NCI-H146 (cell line): ENCODE results near the gene LILRA1.
"Not testable (repeated sequence)": the region's sequence is repeated elsewhere in the genome, so short reads cannot be mapped to it uniquely, and the experiment has no call there.

Experiments
- DNase-seq: peaks from one replicate; lab custom pipeline; 2025; lab: John Stamatoyannopoulos, UW

Gene LILRA1

DNA sequence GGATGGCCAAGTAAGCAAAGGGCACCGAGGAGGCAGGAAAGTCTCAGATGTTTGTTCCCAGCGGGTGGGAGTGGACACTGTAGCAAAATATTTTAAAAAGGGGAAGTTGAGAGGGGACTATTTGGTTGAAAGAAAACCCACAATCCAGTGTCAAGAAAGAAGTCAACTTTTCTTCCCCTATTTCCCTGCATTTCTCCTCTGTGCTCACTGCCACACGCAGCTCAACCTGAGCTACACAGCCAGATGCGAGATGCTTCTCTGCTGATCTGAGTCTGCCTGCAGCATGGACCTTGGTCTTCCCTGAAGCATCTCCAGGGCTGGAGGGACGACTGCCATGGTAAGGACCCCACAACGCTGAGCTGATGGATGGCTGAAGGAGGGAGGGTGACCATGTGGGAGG, at the start of gene LILRA1:
LILRA1 (plus strand) TSS at position 188 of the 400 bp plus-strand sequence. CDS start 613 bp downstream, outside the sequence.
- DNase-seq, result not testable (repeated sequence)

DNA sequence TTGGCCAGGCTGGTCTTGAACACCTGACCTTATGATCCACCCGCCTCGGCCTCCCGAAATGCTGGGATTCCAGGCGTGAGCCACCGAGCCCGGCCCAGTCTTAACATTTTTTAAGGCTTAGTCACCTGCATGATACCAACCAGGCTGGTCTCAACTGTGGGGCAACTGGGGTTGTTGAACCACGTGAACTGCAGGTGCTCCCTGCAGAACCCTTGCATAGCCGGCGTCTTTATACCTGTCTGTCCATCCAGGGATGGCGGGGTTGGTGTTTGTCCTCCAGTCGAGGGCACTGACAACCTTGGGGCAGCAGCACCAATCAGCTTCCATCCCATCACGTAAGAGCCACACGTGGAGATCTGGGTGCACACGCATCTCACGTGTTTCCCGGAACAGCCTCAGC, 44.6 kb upstream of the LILRA1 start:
- DNase-seq, result no peak

DNA sequence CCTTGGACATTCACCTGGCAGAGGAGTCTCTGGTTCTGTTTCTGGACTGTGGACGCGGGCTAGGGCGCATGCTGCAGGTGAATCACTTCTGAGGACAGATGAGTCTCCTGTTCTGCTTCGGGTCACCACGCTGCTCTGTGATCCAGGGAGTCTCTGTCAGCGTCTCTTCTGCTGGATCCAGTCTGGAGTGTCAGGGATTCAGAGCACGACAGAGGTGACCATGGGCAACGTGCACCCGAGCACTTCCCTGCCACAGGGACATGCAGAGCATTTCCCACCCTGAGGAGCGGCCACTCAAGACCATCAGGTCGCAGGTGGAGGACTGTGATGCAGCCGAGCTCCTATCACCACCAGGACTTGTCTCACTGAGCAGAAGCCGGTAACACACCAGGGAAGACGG, 44.2 kb upstream of the LILRA1 start:
- no peak for DNase-seq

DNA sequence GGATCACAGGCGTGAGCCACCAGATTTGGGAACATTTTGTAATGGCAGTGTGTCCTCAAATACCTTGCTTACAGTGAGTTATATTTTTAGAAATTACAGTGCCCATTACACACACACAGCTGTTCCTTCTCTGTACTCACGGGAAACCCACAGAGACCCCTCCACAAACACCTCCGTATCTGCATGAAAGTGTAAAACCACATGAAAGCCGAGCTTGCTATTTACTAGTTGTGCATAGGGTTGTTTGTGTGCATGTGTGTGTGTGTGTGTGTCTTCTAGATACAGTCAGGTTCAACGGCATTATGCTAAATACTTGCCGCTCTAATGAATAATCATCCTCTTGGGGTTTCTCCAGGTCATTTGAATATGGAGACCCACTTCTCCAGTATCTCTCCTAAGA, 42.1 kb upstream of the LILRA1 start:
- DNase-seq, result no peak

DNA sequence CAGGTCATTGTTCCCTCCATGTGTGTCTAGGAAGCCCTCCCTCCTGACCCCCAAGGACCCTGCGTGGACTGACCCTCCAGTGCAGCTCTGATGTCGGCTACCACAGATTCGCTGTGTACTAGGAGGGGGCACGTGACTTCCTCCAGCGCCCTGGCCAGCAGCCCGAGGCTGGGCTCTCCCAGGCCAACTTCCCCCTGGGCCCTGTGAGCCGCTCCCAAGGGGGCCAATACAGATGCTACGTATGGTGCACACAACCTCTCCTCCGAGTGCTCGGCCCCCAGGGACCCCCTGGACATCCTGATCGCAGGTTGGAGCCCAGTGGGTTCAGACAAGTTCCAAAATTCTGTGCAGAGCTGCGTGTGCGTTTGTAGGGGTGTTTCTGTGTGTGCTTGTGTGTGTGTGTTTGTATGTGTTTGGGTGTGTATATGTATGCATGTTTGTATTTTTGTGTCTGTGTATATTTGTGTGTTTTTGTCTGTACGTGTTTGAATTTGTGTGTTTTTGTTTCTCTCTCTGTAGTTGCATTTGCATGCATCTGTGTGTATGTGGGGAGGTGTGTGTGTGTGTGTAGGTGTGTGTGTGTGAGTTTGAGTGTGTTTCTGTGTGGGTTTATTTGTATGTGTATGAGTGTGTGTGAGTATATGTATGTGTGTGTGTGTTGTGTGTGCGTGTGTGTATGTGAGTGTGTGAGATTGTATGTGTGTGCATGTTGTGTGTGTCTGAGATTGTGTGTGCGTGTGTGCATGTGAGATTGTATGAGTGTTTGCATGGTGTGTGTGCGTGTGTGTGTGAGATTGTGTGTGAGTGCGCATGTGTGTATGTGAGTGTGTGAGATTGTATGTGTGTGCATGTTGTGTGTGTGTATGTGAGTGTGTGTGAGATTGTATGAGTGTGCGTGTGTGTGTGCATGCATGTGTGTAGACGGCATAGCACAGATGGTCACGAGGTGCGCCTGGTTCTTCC, 41.2 kb upstream of the LILRA1 start:
- no peak for DNase-seq

DNA sequence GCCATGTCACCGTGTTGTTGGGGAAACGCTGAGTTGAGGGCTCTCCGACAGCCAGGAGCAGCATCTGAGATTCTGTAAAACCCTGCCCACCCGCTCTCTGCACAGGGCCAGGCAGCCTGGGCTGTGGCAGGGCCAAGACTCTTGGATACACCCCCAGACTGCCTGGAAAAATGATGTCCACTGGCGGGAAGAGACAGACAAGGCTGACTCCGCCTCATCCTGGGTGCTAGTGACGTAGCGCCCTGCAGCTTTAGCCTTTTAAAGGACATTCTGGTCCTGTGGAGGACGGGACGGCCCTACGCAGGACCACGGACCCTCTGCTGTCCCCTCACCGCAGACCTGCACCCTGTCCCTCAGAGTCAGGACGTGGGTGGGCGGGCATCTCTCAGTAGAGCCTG, 40.5 kb upstream of the LILRA1 start:
- no peak for DNase-seq

DNA sequence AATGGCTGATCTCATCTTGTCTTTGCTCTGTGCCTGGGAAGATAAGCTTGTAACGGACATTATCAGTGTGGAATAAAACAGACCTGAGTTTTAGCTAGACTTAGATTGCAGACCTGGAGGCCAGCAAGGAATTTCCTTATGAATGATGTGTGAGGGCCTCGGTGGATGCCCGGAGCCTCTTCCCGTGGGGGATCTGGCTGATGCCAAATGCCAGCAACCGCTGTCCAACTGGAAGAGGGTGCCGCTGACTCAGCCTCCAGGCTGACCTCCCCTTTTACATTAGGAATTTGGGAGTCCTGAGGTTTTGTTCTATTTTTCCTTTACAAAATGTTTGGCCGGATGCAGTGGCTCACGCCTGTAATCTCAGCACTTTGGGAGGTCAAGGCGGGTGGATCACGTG, 39.4 kb upstream of the LILRA1 start:
- DNase-seq, result no peak

DNA sequence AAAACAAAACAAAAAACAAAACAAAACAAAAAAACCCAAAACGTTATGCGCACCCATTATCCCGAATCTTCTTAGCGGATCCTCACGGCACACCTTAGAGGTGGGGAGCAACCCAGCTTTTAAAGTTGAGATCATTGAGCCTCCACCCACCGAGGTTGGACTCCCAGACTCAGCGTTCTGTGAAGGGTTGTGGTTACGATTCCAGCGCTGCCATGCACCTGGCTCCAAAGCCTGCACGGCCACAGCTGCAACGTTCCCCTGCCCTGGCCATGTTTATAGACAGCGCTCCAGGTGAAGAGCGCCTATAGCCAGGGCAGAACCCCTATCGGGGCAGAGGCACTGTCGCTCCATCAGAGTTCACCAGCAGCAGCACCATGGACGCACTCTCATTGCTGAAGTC, 38.5 kb upstream of the LILRA1 start:
- DNase-seq, result no peak

DNA sequence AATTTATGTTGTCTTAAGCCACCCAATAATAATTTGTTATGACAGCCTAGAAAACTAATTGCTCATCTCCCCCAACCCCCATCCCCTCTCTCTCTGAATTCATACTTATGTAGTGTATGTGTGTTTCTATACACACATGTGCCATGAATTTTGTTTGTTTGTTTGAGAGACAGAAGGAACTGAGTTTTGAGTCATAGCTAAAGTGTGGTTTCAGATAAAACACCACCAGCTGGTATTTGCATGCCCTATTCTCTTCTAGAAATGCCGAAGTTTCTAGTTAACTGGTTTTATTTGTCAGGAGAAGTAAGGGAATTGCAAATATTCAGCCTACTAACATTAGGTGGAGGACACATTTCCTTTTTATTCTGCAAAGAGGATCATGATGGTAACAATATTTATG, 37.2 kb upstream of the LILRA1 start:
- DNase-seq, result no peak

DNA sequence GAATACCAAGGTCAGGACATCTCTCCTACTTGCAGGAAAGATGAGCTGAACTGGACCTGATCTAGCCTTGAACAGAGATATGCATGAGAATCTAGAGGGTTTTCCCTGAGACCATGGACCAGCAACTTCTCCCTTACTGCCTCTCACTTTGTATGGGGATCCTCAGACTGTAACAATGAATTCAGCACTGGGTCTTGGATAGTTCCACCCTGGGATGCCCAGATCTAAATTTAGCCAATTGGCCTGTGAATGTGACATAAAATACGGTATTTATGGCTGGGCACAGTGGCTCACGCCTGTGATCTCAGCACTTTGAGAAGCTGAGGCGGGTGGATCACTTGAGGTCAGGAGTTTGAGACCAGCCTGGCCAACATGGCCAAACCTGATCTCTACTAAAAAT, 35.1 kb upstream of the LILRA1 start:
- DNase-seq, result no peak

DNA sequence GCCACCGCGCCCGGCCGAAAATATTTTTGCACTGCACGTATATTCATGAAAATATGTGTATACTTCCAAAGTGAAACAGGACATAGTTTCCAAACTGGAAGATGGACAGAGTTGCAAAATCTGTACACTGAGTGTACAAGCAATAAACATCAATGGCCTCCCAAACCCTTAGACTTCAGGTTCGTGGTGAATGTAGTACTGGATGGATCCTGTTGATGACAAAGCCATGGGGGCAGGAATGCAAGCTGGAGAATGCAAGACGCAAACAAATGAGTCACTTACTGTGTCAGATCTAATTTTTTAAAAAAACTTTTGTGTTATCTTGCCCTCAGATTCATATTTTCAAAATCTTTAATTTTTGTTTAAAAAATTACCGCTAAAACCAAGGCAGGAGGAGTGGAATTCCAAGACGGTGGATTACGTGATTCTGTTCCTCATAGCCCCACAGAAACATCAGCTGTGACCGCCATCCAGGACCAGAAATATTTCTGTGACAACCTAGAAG, 32.5 kb upstream of the LILRA1 start:
- no peak for DNase-seq

DNA sequence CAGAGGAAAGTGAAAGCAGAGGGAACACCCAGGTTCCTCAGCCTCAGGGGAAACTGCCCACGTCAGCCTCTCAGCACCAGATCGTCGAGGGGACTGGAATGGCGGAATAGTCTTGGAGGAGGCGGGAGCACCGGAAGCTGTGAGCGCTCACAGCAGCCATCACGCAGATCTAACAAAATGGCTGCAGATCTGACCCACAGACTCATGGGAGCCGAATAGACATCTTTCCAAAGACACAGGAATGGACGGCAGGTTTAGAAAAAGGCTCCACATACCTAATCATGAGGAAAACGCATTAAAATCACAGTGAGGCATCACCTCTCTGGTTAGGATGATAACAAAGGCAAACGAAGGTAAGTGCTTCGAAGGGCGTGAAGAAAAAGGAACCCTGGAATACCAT, 31.6 kb upstream of the LILRA1 start:
- DNase-seq, result peak; percentile 13

DNA sequence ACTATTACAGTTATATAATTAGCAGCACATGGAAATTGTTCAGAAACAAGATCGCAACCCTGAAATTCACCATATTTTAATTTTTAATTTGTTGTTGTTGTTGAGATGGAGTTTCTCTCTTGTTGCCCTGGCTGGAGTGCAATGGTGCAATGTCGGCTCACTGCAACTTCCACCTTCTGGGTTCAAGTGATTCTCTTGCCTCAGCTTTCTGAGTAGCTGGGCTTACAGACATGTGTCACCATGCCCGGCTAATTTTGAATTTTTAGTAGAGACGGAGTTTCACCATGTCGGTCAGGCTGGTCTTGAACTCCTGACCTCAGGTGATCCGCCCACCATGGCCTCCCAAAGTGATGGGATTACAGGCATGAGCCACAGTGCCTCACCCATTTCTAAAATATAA, 30.2 kb upstream of the LILRA1 start:
- DNase-seq, result not testable (repeated sequence)

DNA sequence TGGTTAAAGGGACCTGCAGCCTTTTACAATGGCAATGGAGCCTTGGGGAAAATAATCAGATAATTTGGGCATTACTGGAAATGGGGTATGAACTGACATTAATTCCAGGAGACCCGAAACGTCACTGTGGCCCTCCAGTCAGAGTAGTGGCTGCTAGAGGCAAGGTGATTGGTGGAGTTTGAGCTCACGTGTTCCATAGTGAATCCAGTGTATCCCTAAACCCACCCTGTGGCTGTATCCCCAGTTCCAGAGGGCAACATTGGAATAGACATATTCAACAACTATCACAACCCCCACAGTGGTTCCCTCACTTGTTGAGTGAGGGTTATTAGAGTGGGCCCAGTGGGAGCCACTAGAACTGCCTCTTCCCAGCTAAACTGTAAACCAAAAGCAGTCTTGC, 23.1 kb upstream of the LILRA1 start:
- DNase-seq, result no peak

DNA sequence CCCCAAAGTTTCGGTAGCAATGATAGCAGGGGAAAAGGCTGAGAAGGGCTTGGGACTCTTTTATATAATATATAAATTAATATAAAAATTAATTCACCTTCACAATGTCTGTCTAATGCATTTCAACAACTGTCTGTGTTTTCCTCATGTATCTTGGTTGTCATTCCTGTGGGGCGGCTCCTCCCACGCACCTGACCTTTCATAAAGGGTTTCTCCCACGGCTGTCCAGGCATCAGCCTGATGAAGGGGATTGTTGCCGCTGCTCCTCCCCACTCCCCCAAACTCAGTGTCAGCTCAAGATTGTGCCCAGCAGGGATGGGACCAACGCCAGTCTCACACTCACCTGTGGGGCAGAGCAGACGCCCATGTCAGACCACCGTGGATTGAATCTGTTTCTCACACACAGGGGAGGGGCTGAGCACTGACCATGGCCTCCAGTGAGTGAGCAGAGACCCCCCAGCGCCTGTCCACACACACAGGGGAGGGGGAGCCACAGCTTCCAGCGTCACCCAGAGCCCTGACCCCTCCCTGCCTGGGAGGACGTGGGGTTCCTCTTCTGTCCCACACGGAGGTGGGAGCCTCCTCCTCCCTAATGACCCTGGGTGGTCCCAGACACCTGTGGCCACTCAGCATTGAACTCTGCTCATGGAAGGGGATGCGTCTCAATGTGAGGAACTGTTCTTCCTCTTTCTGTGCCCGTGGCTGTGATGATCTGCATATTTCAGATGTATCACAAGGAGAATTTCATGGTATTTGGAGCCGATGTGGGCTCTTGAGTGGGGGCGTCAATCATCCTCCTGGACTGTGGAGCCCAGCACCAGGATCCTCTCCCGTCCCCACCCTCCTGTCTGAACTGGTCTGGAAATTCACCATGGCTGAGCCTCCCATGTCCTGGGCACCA, 21.5 kb upstream of the LILRA1 start:
- DNase-seq, result not testable (repeated sequence)

DNA sequence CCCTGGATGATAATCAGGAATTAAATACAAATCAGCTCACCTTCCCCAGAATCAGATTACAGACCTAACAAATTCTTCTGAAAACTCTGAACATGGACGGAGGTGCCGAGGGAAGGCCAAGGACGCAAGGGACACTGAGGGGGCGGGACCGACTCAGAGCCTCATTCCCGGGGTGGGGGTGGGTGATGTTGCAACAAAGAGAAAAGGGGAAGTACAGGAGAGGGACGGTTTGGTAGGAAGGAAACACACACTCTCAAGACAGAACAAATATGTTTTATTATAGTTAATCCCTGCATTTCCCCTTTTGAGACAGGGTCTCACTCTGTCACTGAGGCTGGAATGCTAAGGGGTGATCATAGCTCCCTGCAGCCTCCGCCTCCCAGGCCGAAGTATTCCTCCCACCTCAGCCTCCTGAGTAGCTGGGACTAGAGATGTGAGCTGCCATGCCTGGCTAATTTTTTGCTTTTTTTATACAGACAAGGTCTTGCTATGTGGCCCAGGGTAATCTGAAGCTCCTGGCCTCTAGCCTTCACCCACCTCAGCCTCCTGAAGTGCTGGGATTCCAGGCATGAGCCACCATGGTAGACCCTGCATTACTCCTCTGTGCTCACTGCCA, 20.6 kb upstream of the LILRA1 start:
- DNase-seq, result no peak

DNA sequence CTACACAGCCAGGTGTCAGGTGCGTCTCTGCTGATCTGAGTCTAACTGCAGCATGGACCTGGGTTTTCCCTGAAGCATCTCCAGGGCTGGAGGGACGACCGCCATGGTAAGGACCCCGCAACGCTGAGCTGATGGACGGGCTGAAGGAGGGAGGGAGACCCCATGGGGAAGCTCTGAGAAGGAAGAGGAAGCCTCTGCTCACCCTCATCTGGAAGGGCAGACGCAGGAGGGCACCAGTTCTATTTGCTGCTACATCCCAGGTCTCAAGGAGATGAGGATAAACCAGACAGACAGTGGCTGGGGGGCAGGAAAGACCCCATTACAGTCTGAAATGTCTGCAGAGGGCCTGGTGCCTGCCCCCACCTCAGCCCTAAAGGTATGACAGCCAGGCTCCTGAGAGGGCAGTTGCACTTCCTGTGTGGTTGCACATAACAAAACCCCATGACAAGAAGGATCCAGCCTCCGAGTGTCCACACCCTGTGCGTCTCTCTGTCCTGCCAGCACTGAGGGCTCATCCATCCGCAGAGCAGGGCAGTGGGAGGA, 20.0 kb upstream of the LILRA1 start, which contains the start of gene LILRA2:
LILRA2 (plus strand) TSS at position 461 of the 543 bp plus-strand sequence. CDS start 89 bp downstream, outside the sequence.
- no peak for DNase-seq

DNA sequence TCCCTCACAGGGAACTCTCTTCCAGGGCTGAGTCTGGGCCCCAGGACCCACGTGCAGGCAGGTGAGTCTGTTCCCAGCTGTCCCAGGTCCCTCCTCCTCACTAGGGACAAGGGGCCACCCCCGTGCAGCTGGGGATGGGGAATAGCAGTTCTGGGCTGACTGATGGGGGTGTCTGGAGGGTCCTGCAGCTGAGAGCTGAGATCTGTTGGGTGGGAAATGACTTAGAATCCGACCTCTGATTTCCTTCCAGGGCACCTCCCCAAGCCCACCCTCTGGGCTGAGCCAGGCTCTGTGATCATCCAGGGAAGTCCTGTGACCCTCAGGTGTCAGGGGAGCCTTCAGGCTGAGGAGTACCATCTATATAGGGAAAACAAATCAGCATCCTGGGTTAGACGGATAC, 19.4 kb upstream of the LILRA1 start:
- no peak for DNase-seq

DNA sequence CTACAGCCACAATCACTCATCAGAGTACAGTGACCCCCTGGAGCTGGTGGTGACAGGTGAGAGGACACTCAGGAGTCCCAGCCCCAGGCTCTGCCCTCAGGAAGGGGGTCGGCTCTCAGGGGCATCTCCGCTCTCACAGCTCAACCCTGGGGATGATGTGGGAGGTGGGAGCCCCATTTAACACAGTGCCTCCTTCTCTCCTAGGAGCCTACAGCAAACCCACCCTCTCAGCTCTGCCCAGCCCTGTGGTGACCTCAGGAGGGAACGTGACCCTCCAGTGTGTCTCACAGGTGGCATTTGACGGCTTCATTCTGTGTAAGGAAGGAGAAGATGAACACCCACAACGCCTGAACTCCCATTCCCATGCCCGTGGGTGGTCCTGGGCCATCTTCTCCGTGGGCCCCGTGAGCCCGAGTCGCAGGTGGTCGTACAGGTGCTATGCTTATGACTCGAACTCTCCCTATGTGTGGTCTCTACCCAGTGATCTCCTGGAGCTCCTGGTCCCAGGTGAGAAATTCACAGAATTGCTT, 18.8 kb upstream of the LILRA1 start:
- DNase-seq, result no peak

DNA sequence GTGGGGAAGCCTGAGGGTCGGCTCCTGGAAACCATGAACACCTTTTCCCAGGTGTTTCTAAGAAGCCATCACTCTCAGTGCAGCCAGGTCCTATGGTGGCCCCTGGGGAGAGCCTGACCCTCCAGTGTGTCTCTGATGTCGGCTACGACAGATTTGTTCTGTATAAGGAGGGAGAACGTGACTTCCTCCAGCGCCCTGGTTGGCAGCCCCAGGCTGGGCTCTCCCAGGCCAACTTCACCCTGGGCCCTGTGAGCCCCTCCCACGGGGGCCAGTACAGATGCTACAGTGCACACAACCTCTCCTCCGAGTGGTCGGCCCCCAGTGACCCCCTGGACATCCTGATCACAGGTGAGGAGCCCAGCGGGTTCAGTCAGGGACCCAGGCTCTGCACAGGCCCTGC, 18.2 kb upstream of the LILRA1 start:
- DNase-seq, result not testable (repeated sequence)

DNA sequence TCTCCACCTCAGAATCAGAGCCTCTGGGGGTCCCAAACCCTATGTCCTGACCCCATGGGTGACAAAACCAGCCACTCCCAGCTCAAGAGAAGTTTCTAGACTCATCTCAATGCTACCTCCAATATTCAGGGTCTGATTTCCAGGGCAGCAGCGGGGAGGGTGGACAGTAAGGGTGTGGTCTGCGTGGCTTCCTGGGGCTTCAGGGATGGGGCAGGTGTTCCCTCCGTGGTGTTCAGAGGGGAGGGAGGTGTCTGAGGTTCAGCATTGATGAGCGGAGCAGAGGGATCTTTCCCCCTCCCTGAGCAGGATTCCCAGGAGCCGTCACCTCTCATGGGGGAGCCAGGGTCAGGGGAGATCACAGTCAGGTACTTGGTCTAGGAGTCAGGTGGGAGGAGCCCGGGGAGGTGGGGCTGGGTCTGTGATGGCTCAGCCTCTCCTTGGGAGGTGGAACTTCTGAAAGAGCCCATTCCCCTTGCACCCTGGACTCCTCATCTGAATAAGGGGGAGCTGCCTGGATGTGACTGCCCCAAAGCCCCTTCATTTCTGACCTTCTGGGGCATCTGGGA, 16.9 kb upstream of the LILRA1 start:
- DNase-seq, result no peak
